Glomerular visceral epithelial cell (primary cell): ENCODE results near the gene SNAP25.

ENCODE experiments used
- DNase-seq: peaks from one replicate; pipeline ENCODE4 v3.0.0-alpha.2; 2016; ENCODE audit errors: extremely low spot score

The SNAP25 gene

GRCh38 chr20:10218536-10219451 lies at the start of gene SNAP25:
Gene SNAP25 (plus strand): TSS chr20:10218830. CDS start chr20:10275492, 56,662 bp downstream.
- DNase-seq = peak; percentile 61

GRCh38 chr20:10169752-10170151 lies 48.9 kb upstream of the SNAP25 start:
- no peak for DNase-seq

- DNase-seq = no peak
Observed at GRCh38 chr20:10170261-10170660, 48.4 kb upstream of the SNAP25 start.

- peak; percentile 45 for DNase-seq
Observed at GRCh38 chr20:10171864-10172751, 46.5 kb upstream of the SNAP25 start.

GRCh38 chr20:10172998-10173655 lies 45.5 kb upstream of the SNAP25 start:
- no peak for DNase-seq

GRCh38 chr20:10174400-10174799 lies 44.2 kb upstream of the SNAP25 start:
- DNase-seq = no peak

- no peak for DNase-seq
Observed at GRCh38 chr20:10177326-10177725, 41.3 kb upstream of the SNAP25 start.

GRCh38 chr20:10178091-10178490 lies 40.5 kb upstream of the SNAP25 start:
- DNase-seq = no peak

GRCh38 chr20:10178727-10179313 lies 39.8 kb upstream of the SNAP25 start:
- no peak for DNase-seq

- DNase-seq = peak; percentile 7
Observed at GRCh38 chr20:10179574-10180298, 38.9 kb upstream of the SNAP25 start.

- DNase-seq = no peak
Observed at GRCh38 chr20:10180651-10181235, 37.9 kb upstream of the SNAP25 start.

- no peak for DNase-seq
Observed at GRCh38 chr20:10185741-10186558, 32.7 kb upstream of the SNAP25 start.

- DNase-seq = no peak
Observed at GRCh38 chr20:10190456-10190855, 28.2 kb upstream of the SNAP25 start.

- DNase-seq = no peak
Observed at GRCh38 chr20:10192171-10192570, 26.5 kb upstream of the SNAP25 start.

GRCh38 chr20:10194166-10194565 lies 24.5 kb upstream of the SNAP25 start:
- no peak for DNase-seq

- no peak for DNase-seq
Observed at GRCh38 chr20:10200330-10200729, 18.3 kb upstream of the SNAP25 start.

GRCh38 chr20:10201321-10201870 lies 17.2 kb upstream of the SNAP25 start:
- DNase-seq = no peak

- DNase-seq = no peak
Observed at GRCh38 chr20:10209091-10209490, 9.5 kb upstream of the SNAP25 start.

- no peak for DNase-seq
Observed at GRCh38 chr20:10213526-10213925, 5.1 kb upstream of the SNAP25 start.
